GM18498 (cell line): Measurements from ENCODE around the gene STK32B.

Experiments
- ATAC-seq: cut with Tn5 transposase; IDR thresholded peaks from one replicate; pipeline ENCODE4 v1.9.1; 2021; ENCODE audit warnings: mild to moderate bottlenecking, moderate library complexity; ENCODE audit not compliant: unreplicated experiment

Gene STK32B

GRCh38 chr4:5120468-5120867 is 69.2 kb downstream of the STK32B start:
- no peak for ATAC-seq

- no peak for ATAC-seq
Measured at GRCh38 chr4:5122114-5122513, 70.8 kb downstream of the STK32B start.

GRCh38 chr4:5124876-5125275 is 73.6 kb downstream of the STK32B start:
- ATAC-seq: no peak

- no peak for ATAC-seq
Measured at GRCh38 chr4:5125321-5125720, 74.0 kb downstream of the STK32B start.

- ATAC-seq: no peak
Measured at GRCh38 chr4:5126231-5126630, 75.0 kb downstream of the STK32B start.

GRCh38 chr4:5126857-5127256 is 75.6 kb downstream of the STK32B start:
- no peak for ATAC-seq

- ATAC-seq: no peak
Measured at GRCh38 chr4:5127556-5127955, 76.3 kb downstream of the STK32B start.

- no peak for ATAC-seq
Measured at GRCh38 chr4:5128569-5128968, 77.3 kb downstream of the STK32B start.

GRCh38 chr4:5133201-5133600 is 81.9 kb downstream of the STK32B start:
- ATAC-seq: no peak

- ATAC-seq: no peak
Measured at GRCh38 chr4:5133933-5134594, 82.8 kb downstream of the STK32B start.

- no peak for ATAC-seq
Measured at GRCh38 chr4:5134620-5135019, 83.3 kb downstream of the STK32B start.

GRCh38 chr4:5137226-5137625 is 85.9 kb downstream of the STK32B start:
- ATAC-seq: no peak

GRCh38 chr4:5137927-5138326 is 86.6 kb downstream of the STK32B start:
- no peak for ATAC-seq

- ATAC-seq: no peak
Measured at GRCh38 chr4:5138389-5138788, 87.1 kb downstream of the STK32B start.

- ATAC-seq: no peak
Measured at GRCh38 chr4:5139141-5139540, 87.9 kb downstream of the STK32B start.

- no peak for ATAC-seq
Measured at GRCh38 chr4:5141802-5142201, 90.5 kb downstream of the STK32B start.

GRCh38 chr4:5142726-5143125 is 91.4 kb downstream of the STK32B start:
- ATAC-seq: no peak

- no peak for ATAC-seq
Measured at GRCh38 chr4:5143306-5143861, 92.1 kb downstream of the STK32B start.

GRCh38 chr4:5143940-5144339 is 92.7 kb downstream of the STK32B start:
- ATAC-seq: no peak

GRCh38 chr4:5144384-5144783 is 93.1 kb downstream of the STK32B start:
- no peak for ATAC-seq

GRCh38 chr4:5146248-5146647 is 95.0 kb downstream of the STK32B start:
- ATAC-seq: no peak

- ATAC-seq: no peak
Measured at GRCh38 chr4:5152521-5152920, 101.2 kb downstream of the STK32B start.

GRCh38 chr4:5156682-5157081 is 105.4 kb downstream of the STK32B start:
- ATAC-seq: no peak
